Jurkat, Clone E6-1 (cell line): ENCODE results near the gene ANKRD36C.
"Not testable (repeated sequence)": the region's sequence is repeated elsewhere in the genome, so short reads cannot be mapped to it uniquely, and the experiment has no call there.

Experiments
- DNase-seq: peaks from one replicate; pipeline ENCODE4 v3.0.0-alpha.2; 2011; ENCODE audit warnings: low read depth, low spot score
- H3K4me3 ChIP-seq: 2 replicates; pipeline ENCODE4 v1.5.1; 2011; ENCODE audit warnings: mild to moderate bottlenecking, low read length, control low read depth, moderate library complexity

ANKRD36C gene

GRCh38 chr2:96010320-96011128, 18.9 kb upstream of the ANKRD36C start:
- peak; percentile 80 for DNase-seq
- peak overlapping the region; percentile 50 for H3K4me3 ChIP-seq

- not testable (repeated sequence) for DNase-seq
- H3K4me3 ChIP-seq, result peak overlapping the region; percentile 50
These were observed 18.2 kb upstream of the ANKRD36C start for GRCh38 chr2:96009833-96010232.

DNA sequence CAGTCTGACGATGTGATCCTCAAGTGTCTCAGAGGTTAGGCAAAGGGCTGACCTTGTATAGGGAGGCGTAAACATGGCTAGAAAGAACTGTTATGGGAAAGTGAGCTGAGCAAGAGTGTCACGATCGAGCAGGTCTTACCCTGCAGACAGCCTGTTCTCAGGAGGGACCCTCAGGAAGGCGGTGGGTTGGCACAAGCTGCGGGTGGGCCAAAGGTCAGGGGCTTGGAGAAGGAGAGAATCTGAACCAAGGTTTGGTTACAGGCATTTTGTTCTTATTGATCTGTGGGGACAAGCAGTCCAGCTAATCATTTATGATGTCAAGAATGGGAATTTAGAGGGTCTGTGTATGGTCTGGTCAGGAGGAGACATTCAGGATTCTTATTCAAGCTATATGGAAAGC, 16.4 kb upstream of the ANKRD36C start:
- not testable (repeated sequence) for DNase-seq

GRCh38 chr2:96006248-96006647, 14.6 kb upstream of the ANKRD36C start:
- not testable (repeated sequence) for DNase-seq, H3K4me3 ChIP-seq

More for the DNA sequence above, 16.4 kb upstream of the ANKRD36C start:
- H3K4me3 ChIP-seq, result not testable (repeated sequence)

DNA sequence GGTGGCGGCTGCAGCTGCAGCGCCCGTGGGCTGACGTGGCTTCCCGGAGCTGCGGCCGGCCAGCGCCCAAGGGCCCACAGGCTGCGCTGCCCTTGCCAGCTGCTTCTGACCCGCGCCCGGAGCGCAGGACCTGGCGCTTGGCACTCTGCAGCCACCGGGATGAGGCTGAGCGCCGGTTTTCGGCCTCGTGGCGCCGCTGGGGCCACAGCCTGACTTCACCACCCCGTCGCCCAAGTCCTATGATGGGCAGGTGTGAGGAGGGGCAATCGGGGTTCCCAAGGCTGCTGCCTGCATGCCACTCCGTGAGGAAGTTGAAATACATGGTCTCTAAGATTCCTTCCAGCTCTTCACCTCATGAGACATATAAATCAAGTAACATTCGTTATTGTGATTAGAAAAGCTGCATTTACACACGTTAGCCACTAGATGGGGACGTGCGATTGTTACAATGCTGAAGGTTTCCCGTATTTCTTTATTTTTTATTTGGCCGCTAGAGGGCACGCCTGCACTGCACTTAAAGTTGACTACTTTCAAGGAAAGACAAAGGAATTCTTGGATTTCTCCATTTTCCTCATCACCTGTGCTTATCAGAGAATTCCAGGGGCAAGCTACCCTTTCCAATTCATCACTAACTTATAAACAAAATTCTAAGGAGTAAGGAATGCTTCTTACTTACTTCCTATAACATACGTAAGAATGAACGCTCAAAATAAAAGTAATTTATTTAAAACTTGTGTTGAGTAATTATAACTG, 1.1 kb upstream of the ANKRD36C start:
- peak overlapping the region; percentile 62 for H3K4me3 ChIP-seq
- peak; percentile 56 for DNase-seq

DNA sequence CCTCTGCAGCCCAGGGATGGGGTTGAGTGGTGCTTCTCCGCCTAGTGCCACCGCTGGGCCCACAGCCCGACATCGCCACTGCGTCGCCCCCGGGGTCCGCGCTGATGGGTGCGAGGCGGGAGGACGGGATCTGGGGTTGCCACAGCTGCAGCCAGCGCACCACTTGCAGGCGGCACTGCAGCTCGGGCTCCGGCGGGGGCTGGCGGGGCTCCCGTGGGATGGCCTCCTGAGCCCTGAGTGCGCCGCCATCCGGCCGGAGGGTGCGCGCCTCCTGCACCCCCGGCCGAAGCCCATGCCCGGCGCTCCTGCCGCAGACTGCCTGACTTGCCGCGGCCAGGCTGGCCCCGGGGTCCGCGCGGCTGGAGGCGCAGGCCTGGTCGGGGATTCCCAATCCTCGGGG, 478 bp upstream of the ANKRD36C start:
- not testable (repeated sequence) for DNase-seq
- peak overlapping the region; percentile 62 for H3K4me3 ChIP-seq

DNA sequence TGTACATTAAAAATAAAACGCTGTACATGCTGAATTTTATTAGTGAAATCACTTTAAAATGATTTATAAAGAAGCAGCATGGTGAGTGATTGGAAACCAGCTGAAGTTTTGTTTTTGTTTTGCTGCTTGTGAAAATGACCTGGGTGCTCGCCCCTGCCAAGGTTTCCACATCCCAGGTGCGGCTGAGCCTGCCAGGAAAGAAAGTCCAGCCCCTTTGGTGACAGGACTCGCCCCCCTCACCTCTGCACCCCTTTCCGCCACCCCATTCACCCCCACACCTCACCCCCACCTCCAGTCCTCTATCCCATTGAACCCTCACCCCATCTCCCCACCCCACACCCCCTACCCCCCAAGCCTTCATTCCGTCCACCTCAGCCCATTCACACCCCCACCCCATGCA, 740 bp downstream of the ANKRD36C start:
- not testable (repeated sequence) for DNase-seq
- H3K4me3 ChIP-seq, result peak overlapping the region; percentile 40

DNA sequence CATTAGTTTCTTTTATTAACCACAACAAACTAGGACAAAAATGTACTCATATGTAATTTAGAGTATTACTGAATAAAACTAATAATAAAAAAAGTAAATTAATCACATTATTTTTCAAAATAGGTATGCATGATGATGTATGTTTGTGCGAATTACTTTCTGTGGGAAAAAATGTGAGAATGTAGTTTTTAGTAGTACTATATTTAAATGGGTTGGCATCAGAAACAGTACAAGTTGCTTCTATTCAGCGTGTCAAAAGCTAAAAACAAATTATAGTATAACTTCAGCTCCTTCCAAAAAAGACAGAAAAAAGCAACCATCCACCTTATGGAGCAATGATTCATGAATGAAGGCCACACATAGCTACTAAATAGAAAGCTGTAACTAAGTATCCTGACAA, 40.0 kb downstream of the ANKRD36C start:
- H3K4me3 ChIP-seq, DNase-seq: not testable (repeated sequence)

DNA sequence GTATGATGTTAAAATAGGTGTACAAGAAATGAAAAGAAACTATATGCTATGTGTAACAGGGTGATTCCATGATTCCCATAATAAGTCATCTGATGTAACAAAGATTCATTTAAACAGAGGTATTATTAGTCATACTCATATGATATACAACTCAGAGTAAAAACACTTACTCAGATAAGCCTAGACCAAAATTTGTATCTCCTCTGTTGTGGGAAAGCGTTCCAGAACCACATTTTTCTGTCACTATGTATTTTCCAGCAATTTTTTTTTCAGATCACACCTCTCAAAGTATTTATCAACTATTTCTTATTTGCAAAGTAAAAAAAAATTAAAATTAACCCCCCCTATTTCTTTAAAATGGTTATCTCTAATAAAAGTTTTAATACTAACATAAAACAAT, 43.6 kb downstream of the ANKRD36C start:
- H3K4me3 ChIP-seq, DNase-seq: not testable (repeated sequence)

DNA sequence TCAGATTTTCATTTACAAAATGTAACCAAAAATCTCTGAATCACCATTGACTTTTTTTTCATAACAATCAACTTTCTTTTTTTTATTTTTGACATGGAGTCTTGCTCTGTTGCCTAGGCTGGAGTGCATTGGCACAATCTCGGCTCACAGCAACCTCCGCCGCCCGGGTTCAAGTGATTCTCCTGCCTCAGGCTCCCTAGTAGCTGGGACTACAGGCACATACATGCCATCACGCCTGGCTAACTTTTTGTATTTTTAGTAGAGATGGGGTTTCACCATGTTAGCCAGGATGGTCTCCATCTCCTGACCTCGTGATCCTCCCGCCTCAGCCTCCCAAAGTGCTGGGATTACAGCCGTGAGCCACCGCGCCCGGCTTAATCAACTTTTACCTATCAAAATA, 51.7 kb downstream of the ANKRD36C start:
- not testable (repeated sequence) for DNase-seq, H3K4me3 ChIP-seq

DNA sequence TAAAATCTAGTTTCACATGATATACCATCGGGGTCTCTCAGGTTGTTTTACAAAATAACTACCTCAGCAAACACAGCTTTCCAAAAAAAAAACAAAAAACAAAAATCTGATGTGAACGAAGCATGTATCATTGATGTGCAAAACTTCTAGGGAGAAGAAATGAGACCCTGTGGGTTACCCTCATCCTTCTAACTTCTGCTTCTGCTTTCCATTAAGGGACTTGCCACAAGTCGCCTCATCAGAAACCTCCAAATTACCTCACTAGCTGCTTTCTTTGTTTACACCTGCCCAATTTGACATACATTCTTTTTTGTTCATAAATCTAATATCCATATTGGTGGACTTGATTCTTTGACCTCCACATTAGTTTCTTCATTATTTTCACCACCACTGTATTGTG, 60.9 kb downstream of the ANKRD36C start:
- H3K4me3 ChIP-seq, DNase-seq: not testable (repeated sequence)

GRCh38 chr2:95917007-95917406, 74.6 kb downstream of the ANKRD36C start:
- DNase-seq, H3K4me3 ChIP-seq: not testable (repeated sequence)

GRCh38 chr2:95915131-95915530, 76.5 kb downstream of the ANKRD36C start:
- not testable (repeated sequence) for DNase-seq

GRCh38 chr2:95911431-95911830, 80.2 kb downstream of the ANKRD36C start:
- not testable (repeated sequence) for DNase-seq

More at GRCh38 chr2:95915131-95915530, 76.5 kb downstream of the ANKRD36C start:
- H3K4me3 ChIP-seq, result not testable (repeated sequence)

DNA sequence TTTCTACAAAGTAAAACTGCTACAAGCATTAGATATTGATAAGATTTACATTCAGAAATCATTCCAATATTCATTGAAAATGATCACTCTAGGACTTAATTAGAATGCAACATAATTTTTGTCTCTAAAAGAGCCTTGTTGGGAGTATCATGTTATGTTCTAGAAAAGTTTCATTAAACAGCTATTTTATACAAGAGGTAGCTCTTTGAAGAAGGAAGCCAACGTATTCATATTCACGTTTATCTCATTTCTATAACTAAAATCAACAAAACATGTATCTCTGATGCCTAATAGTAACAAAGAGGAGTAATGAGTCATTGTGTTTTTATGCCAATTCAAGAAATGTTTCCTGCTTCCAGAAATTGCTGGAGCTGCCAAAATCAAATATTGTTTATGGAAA, 97.2 kb downstream of the ANKRD36C start:
- H3K4me3 ChIP-seq, DNase-seq: not testable (repeated sequence)

More at GRCh38 chr2:95911431-95911830, 80.2 kb downstream of the ANKRD36C start:
- H3K4me3 ChIP-seq, result not testable (repeated sequence)

GRCh38 chr2:95867929-95868328, 123.7 kb downstream of the ANKRD36C start:
- H3K4me3 ChIP-seq, DNase-seq: not testable (repeated sequence)

GRCh38 chr2:95867047-95867677, 124.5 kb downstream of the ANKRD36C start:
- not testable (repeated sequence) for DNase-seq, H3K4me3 ChIP-seq

GRCh38 chr2:95862121-95862520, 129.5 kb downstream of the ANKRD36C start:
- DNase-seq, H3K4me3 ChIP-seq: not testable (repeated sequence)

- no peak overlapping the region for H3K4me3 ChIP-seq
- DNase-seq, result no peak
These were observed 155.5 kb downstream of the ANKRD36C start for GRCh38 chr2:95836151-95836550.
